GM23338 (cell line): ENCODE results near the gene PRRX1. TPM values are rescaled to one million over a fixed set of nuclear protein-coding genes. Genes with fewer than 3 reads are reported as not detected.

Source experiments
- ATAC-seq: fragments of 200-7000 bp; cut with Tn5 transposase; 3 replicates; pipeline ENCODE4 v1.9.1; 2020
- DNase-seq: peaks from one replicate; pipeline ENCODE4 v3.0.0-alpha.2; 2015; ENCODE audit warnings: low spot score
- H2AFZ ChIP-seq: fragments of 200-600 bp; sonication (generic); 2 replicates; pipeline ENCODE4 v1.8.0; 2016; ENCODE audit warnings: antibody characterized with exemption, mild to moderate bottlenecking, moderate library complexity
- H3F3A ChIP-seq: fragments of 200-600 bp; sonication (generic); replicated peaks from 2 replicates; pipeline ENCODE4 v1.8.0; 2017; ENCODE audit warnings: antibody characterized with exemption, mixed run types, low read depth
- H3K27ac ChIP-seq: fragments of 200-600 bp; sonication (generic); 2 replicates; pipeline ENCODE4 v1.6.1; 2016; ENCODE audit warnings: low read depth
- H3K27me3 ChIP-seq: fragments of 200-600 bp; sonication (generic); 2 replicates; pipeline ENCODE4 v1.8.0; 2016; ENCODE audit warnings: mild to moderate bottlenecking, mixed run types, moderate library complexity; ENCODE audit not compliant: insufficient read depth
- H3K36me3 ChIP-seq: fragments of 200-600 bp; sonication (generic); 2 replicates; pipeline ENCODE4 v1.8.0; 2016; ENCODE audit warnings: mild to moderate bottlenecking; ENCODE audit not compliant: insufficient read depth
- H3K4me1 ChIP-seq: fragments of 200-600 bp; sonication (generic); 2 replicates; pipeline ENCODE4 v1.8.0; 2016; ENCODE audit warnings: mild to moderate bottlenecking, moderate library complexity; ENCODE audit not compliant: insufficient read depth
- H3K4me2 ChIP-seq: fragments of 200-600 bp; sonication (generic); 2 replicates; pipeline ENCODE4 v1.7.1; 2017; ENCODE audit warnings: mixed run types
- H3K4me3 ChIP-seq: fragments of 200-600 bp; sonication (generic); 2 replicates; pipeline ENCODE4 v1.6.1; 2016; ENCODE audit warnings: mixed run types
- H3K79me2 ChIP-seq: fragments of 200-600 bp; sonication (generic); replicated peaks from 2 replicates; pipeline ENCODE4 v1.8.0; 2017; ENCODE audit warnings: mild to moderate bottlenecking; ENCODE audit not compliant: insufficient read depth
- H3K9me2 ChIP-seq: fragments of 200-600 bp; sonication (generic); 2 replicates; pipeline ENCODE4 v1.8.0; 2017; ENCODE audit not compliant: insufficient read depth
- H4K20me1 ChIP-seq: fragments of 200-600 bp; sonication (generic); replicated peaks from 2 replicates; pipeline ENCODE4 v1.8.0; 2017; ENCODE audit warnings: mild to moderate bottlenecking; ENCODE audit not compliant: insufficient read depth
- H3K27ac Mint-ChIP-seq: 2 replicates; pipeline ENCODE4 v1.8.0; 2020; ENCODE audit warnings: inconsistent platforms, mild to moderate bottlenecking, moderate library complexity, mixed read lengths
- H3K27me3 Mint-ChIP-seq: 3 replicates; pipeline ENCODE4 v1.8.0; 2022; ENCODE audit warnings: low read depth, mild to moderate bottlenecking, moderate library complexity, mixed read lengths, inconsistent platforms; ENCODE audit not compliant: insufficient read depth, poor library complexity
- H3K36me3 Mint-ChIP-seq: 3 replicates; pipeline ENCODE4 v1.8.0; 2021; ENCODE audit warnings: low read depth, mild to moderate bottlenecking, inconsistent platforms, moderate library complexity, mixed read lengths
- H3K4me1 Mint-ChIP-seq: 3 replicates; pipeline ENCODE4 v1.8.0; 2020; ENCODE audit warnings: mild to moderate bottlenecking, inconsistent platforms, mixed read lengths
- H3K4me3 Mint-ChIP-seq: 3 replicates; pipeline ENCODE4 v1.8.0; 2021; ENCODE audit warnings: moderate library complexity, mild to moderate bottlenecking, inconsistent platforms, mixed read lengths
- H3K9me3 Mint-ChIP-seq: 3 replicates; pipeline ENCODE4 v1.8.0; 2020; ENCODE audit warnings: moderate library complexity, mild to moderate bottlenecking, inconsistent platforms, mixed read lengths
- CREB1 ChIP-seq: fragments of 250-450 bp; sonication (Bioruptor Pico); IDR thresholded peaks from 2 replicates; pipeline ENCODE4 v1.5.0; 2020; ENCODE audit warnings: low read depth, mild to moderate bottlenecking, moderate library complexity
- CTCF ChIP-seq, 2 experiments: fragments of 200-600 bp in 1 of 2; sonication (generic) in 1 of 2; conservative IDR thresholded peaks; 2 replicates each; pipeline versions ENCODE4 v1.5.1 to v1.6.1; 2016 to 2017; ENCODE audit warnings: antibody characterized with exemption in 2 of 2, low read depth in 2 of 2, mild to moderate bottlenecking in 2 of 2, moderate library complexity in 1 of 2
- ETS1 ChIP-seq: IDR thresholded peaks from 2 replicates; pipeline ENCODE4 v1.6.1; 2016; ENCODE audit warnings: antibody characterized with exemption
- EZH2 ChIP-seq: fragments of 200-600 bp; sonication (generic); IDR thresholded peaks from one replicate; pipeline ENCODE4 v1.8.0; 2017; ENCODE audit warnings: antibody characterized with exemption, mild to moderate bottlenecking, low read depth; ENCODE audit not compliant: unreplicated experiment
- EZH2phosphoT487 ChIP-seq: fragments of 200-600 bp; sonication (generic); IDR thresholded peaks from one replicate; pipeline ENCODE4 v1.8.1; 2018; ENCODE audit warnings: antibody characterized with exemption; ENCODE audit not compliant: unreplicated experiment
- JUNB ChIP-seq: IDR thresholded peaks from one replicate; pipeline ENCODE4 v1.6.1; 2016; ENCODE audit warnings: antibody characterized with exemption; ENCODE audit not compliant: unreplicated experiment
- NANOG ChIP-seq: IDR thresholded peaks from 2 replicates; pipeline ENCODE4 v1.6.1; 2016; ENCODE audit warnings: antibody characterized with exemption, borderline replicate concordance
- POLR2AphosphoS5 ChIP-seq: IDR thresholded peaks from 2 replicates; pipeline ENCODE4 v1.6.1; 2016; ENCODE audit warnings: antibody characterized with exemption, low read depth
- REST ChIP-seq: IDR thresholded peaks from one replicate; pipeline ENCODE4 v1.6.1; 2018; ENCODE audit warnings: antibody characterized with exemption; ENCODE audit not compliant: unreplicated experiment
- STAT1 ChIP-seq: IDR thresholded peaks from one replicate; pipeline ENCODE4 v1.6.1; 2016; ENCODE audit warnings: antibody characterized with exemption; ENCODE audit not compliant: unreplicated experiment
- ZNF114 ChIP-seq: fragments of 250-450 bp; sonication (Bioruptor Pico); IDR thresholded peaks from 2 replicates; pipeline ENCODE4 v1.5.0; 2020; ENCODE audit warnings: mild to moderate bottlenecking, moderate library complexity
- ZNF331 ChIP-seq: fragments of 250-450 bp; sonication (Bioruptor Pico); IDR thresholded peaks from 2 replicates; pipeline ENCODE4 v1.5.0; 2020; ENCODE audit warnings: low read depth, mild to moderate bottlenecking, moderate library complexity
- ZNF462 ChIP-seq: fragments of 250-450 bp; sonication (Bioruptor Pico); IDR thresholded peaks from 2 replicates; pipeline ENCODE4 v1.5.0; 2020; ENCODE audit warnings: mild to moderate bottlenecking, moderate library complexity
- polyA plus RNA-seq: library from polyadenylated mRNA; unstranded; fragments of >200 nt; fragmentation: Nextera tagmentation; extraction: Ambion mirVana; gene quantifications from 2 replicates; pipeline ENCODE4 v1.2.1, GENCODE V29; 2016
- total RNA-seq: library from RNA; depleted of rRNA; stranded (reverse); fragments of >200 nt; shearing (Covaris generic); gene quantifications from 2 replicates; pipeline ENCODE4 v1.2.3, GENCODE V29; 2014

The PRRX1 gene
- total and polyA plus RNA-seq, 2 experiments from 2014 or later, result 0.58 TPM; not detected in 1

- Histone ChIP-seq H2AFZ (0 out of 2 replicates have a peak overlapping the region, but pooled peaks have one; percentile 17), H3K79me2 (no peaks in the 10 kb centered on the region), H3K27me3 (no peaks in the 10 kb centered on the region), H3K4me3 (no peak overlapping the region), H3K27ac (no peak overlapping the region), H3F3A (no peaks in the 10 kb centered on the region), H4K20me1 (no peaks in the 10 kb centered on the region), H3K4me1 (peaks cover 12% of the 10 kb centered on the region), H3K9me2 (no peaks in the 10 kb centered on the region), H3K4me2 (no peak overlapping the region), H3K36me3 (no peaks in the 10 kb centered on the region)
- DNase-seq (no peak), ATAC-seq (no peak)
- TF ChIP-seq ZNF462 (CRISPR knock-in tag) (no peak), EZH2 (no peak), STAT1 (no peak), ETS1 (no peak), NANOG (no peak), ZNF331 (CRISPR knock-in tag) (no peak), POLR2AphosphoS5 (no peak), EZH2phosphoT487 (no peak), JUNB (no peak), ZNF114 (CRISPR knock-in tag) (no peak), CTCF (conservative IDR thresholded peaks at IDR 0.05; ENCODE audit: low read depth in 2 of 2) (no peak), CREB1 (CRISPR knock-in tag) (no peak), REST (no peak)
- Mint-ChIP-seq H3K36me3 (no peaks in the 10 kb centered on the region), H3K4me1 (peaks cover 7% of the 10 kb centered on the region; the same call in 1 of the 3 replicates), H3K27ac (no peak overlapping the region), H3K27me3 (no peaks in the 10 kb centered on the region), H3K9me3 (no peaks in the 10 kb centered on the region), H3K4me3 (no peak overlapping the region)
Measured at GRCh38 chr1:170696591-170697290, 32.8 kb downstream of the PRRX1 start.
